SK-N-SH treated with all-trans-retinoic acid at 6 μM for 48 hours (cell line): ENCODE measurements around the gene CLTA.

Experiments used
- ATAC-seq: fragments of 200-7000 bp; cut with Tn5 transposase; 3 replicates; pipeline ENCODE4 v1.9.1; 2020; ENCODE audit warnings: mild to moderate bottlenecking, moderate library complexity
- ARNTL ChIP-seq: fragments of 450-650 bp; formaldehyde crosslinking; IDR thresholded peaks from 2 replicates; pipeline ENCODE4 v1.5.0; 2020; ENCODE audit warnings: low read depth, mild to moderate bottlenecking, moderate library complexity, borderline replicate concordance
- BACH2 ChIP-seq: fragments of 250-450 bp; sonication (Bioruptor Pico); IDR thresholded peaks from 2 replicates; pipeline ENCODE4 v1.9.0; 2021; ENCODE audit warnings: mild to moderate bottlenecking, borderline replicate concordance
- CSDC2 ChIP-seq: fragments of 250-450 bp; sonication (Bioruptor Pico); IDR thresholded peaks from 2 replicates; pipeline ENCODE4 v1.5.0; 2020; ENCODE audit warnings: mild to moderate bottlenecking, moderate library complexity
- CSRNP3 ChIP-seq: fragments of 250-450 bp; sonication (Bioruptor Pico); IDR thresholded peaks from 2 replicates; pipeline ENCODE4 v1.5.1; 2021; ENCODE audit warnings: mild to moderate bottlenecking, moderate library complexity
- ESRRG ChIP-seq: fragments of 250-450 bp; sonication (Bioruptor Pico); IDR thresholded peaks from 2 replicates; pipeline ENCODE4 v1.6.1; 2021; ENCODE audit warnings: mild to moderate bottlenecking
- GLIS3 ChIP-seq: fragments of 250-450 bp; sonication (Bioruptor Pico); IDR thresholded peaks from 2 replicates; pipeline ENCODE4 v1.5.0; 2020; ENCODE audit warnings: mild to moderate bottlenecking, moderate library complexity
- ISL1 ChIP-seq: fragments of 250-450 bp; sonication (Bioruptor Pico); IDR thresholded peaks from 2 replicates; pipeline ENCODE4 v2.1.2; 2022; ENCODE audit warnings: mild to moderate bottlenecking, moderate library complexity
- OSR1 ChIP-seq: fragments of 250-450 bp; sonication (Bioruptor Pico); IDR thresholded peaks from 2 replicates; pipeline ENCODE4 v1.8.0; 2022; ENCODE audit warnings: moderate library complexity, mild to moderate bottlenecking, inconsistent platforms
- PATZ1 ChIP-seq: fragments of 250-450 bp; sonication (Bioruptor Pico); IDR thresholded peaks from 2 replicates; pipeline ENCODE4 v1.8.0; 2020; ENCODE audit warnings: mild to moderate bottlenecking, moderate library complexity, borderline replicate concordance
- PPARA ChIP-seq: fragments of 250-450 bp; sonication (Bioruptor Pico); IDR thresholded peaks from 2 replicates; pipeline ENCODE4 v1.5.0; 2020; ENCODE audit warnings: mild to moderate bottlenecking, borderline replicate concordance
- RARB ChIP-seq: fragments of 250-450 bp; sonication (Bioruptor Pico); IDR thresholded peaks from 2 replicates; pipeline ENCODE4 v1.8.0; 2021; ENCODE audit warnings: mild to moderate bottlenecking, moderate library complexity
- SNAI2 ChIP-seq: fragments of 250-450 bp; sonication (Bioruptor Pico); IDR thresholded peaks from 2 replicates; pipeline ENCODE4 v1.5.0; 2020; ENCODE audit warnings: mild to moderate bottlenecking, moderate library complexity
- TCF4 ChIP-seq: fragments of 250-450 bp; sonication (Bioruptor Pico); IDR thresholded peaks from 2 replicates; pipeline ENCODE4 v1.8.0; 2021; ENCODE audit warnings: mild to moderate bottlenecking, moderate library complexity, borderline replicate concordance
- TOX ChIP-seq: fragments of 250-450 bp; sonication (Bioruptor Pico); IDR thresholded peaks from 2 replicates; pipeline ENCODE4 v1.8.0; 2021; ENCODE audit warnings: mild to moderate bottlenecking, moderate library complexity, borderline replicate concordance
- ZC3H10 ChIP-seq: fragments of 250-450 bp; sonication (Bioruptor Pico); IDR thresholded peaks from 2 replicates; pipeline ENCODE4 v1.5.1; 2021; ENCODE audit warnings: mild to moderate bottlenecking, moderate library complexity
- ZFP3 ChIP-seq: fragments of 250-450 bp; sonication (Bioruptor Pico); IDR thresholded peaks from 2 replicates; pipeline ENCODE4 v1.5.0; 2020; ENCODE audit warnings: mild to moderate bottlenecking, moderate library complexity
- ZFP30 ChIP-seq: fragments of 450-650 bp; formaldehyde crosslinking; IDR thresholded peaks from 2 replicates; pipeline ENCODE4 v1.5.0; 2022; ENCODE audit warnings: mild to moderate bottlenecking, moderate library complexity
- ZNF565 ChIP-seq: fragments of 450-650 bp; formaldehyde crosslinking; conservative IDR thresholded peaks from 2 replicates; pipeline ENCODE4 v1.5.0; 2020; ENCODE audit warnings: low read depth, mild to moderate bottlenecking, moderate library complexity
- ZNF70 ChIP-seq: fragments of 450-650 bp; formaldehyde crosslinking; IDR thresholded peaks from 2 replicates; pipeline ENCODE4 v1.5.0; 2020; ENCODE audit warnings: mild to moderate bottlenecking, moderate library complexity
- ZNF8 ChIP-seq: fragments of 450-650 bp; formaldehyde crosslinking; IDR thresholded peaks from 2 replicates; pipeline ENCODE4 v1.5.0; 2020; ENCODE audit warnings: mild to moderate bottlenecking, moderate library complexity
- TF ChIP-seq, protein P1 (sequence below): fragments of 250-450 bp; sonication (Bioruptor Pico); IDR thresholded peaks from 2 replicates; pipeline ENCODE4 v1.5.1; 2020; ENCODE audit warnings: low read depth, mild to moderate bottlenecking, moderate library complexity
- TF ChIP-seq, protein P2 (sequence below): fragments of 250-450 bp; sonication (Bioruptor Pico); IDR thresholded peaks from 2 replicates; pipeline ENCODE4 v1.8.0; 2021; ENCODE audit warnings: low read depth, mild to moderate bottlenecking, moderate library complexity, borderline replicate concordance
- TF ChIP-seq, protein P3 (sequence below): fragments of 250-450 bp; sonication (Bioruptor Pico); IDR thresholded peaks from 2 replicates; pipeline ENCODE4 v1.5.0; 2020; ENCODE audit warnings: mild to moderate bottlenecking, moderate library complexity

Gene CLTA

DNA sequence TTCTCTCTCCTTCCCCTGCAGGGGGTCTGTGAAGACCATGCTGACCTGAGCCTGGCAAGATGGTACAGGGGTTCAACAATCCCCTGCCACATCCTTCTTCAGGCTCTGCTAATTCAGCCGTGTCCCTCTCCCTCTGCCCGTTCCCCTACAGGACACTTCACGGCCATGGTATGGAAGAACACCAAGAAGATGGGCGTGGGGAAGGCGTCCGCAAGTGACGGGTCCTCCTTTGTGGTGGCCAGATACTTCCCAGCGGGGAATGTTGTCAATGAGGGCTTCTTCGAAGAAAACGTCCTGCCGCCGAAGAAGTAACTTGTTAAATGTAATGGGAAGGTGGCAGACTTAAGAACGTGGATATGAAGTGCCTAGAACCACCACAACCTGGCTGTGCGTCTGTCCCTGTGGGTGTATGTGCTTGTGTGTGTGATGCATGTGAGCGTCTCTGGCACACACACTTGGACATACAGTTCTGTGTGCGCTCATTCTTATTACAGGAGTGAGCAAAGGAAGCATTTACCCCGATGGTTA is 28.4 kb upstream of the CLTA start:
- no peak for ATAC-seq
- TF ChIP-seq, protein P1, sequence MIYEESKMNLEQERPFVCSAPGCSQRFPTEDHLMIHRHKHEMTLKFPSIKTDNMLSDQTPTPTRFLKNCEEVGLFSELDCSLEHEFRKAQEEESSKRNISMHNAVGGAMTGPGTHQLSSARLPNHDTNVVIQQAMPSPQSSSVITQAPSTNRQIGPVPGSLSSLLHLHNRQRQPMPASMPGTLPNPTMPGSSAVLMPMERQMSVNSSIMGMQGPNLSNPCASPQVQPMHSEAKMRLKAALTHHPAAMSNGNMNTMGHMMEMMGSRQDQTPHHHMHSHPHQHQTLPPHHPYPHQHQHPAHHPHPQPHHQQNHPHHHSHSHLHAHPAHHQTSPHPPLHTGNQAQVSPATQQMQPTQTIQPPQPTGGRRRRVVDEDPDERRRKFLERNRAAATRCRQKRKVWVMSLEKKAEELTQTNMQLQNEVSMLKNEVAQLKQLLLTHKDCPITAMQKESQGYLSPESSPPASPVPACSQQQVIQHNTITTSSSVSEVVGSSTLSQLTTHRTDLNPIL: no peak
- TF ChIP-seq, protein P2, sequence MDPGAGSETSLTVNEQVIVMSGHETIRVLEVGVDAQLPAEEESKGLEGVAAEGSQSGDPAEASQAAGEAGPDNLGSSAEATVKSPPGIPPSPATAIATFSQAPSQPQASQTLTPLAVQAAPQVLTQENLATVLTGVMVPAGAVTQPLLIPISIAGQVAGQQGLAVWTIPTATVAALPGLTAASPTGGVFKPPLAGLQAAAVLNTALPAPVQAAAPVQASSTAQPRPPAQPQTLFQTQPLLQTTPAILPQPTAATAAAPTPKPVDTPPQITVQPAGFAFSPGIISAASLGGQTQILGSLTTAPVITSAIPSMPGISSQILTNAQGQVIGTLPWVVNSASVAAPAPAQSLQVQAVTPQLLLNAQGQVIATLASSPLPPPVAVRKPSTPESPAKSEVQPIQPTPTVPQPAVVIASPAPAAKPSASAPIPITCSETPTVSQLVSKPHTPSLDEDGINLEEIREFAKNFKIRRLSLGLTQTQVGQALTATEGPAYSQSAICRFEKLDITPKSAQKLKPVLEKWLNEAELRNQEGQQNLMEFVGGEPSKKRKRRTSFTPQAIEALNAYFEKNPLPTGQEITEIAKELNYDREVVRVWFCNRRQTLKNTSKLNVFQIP (CRISPR knock-in tag): no peak
- TF ChIP-seq TCF4 (no peak), ZNF70 (no peak), PPARA (CRISPR knock-in tag) (no peak), CSDC2 (CRISPR knock-in tag) (no peak), ISL1 (CRISPR knock-in tag) (no peak), SNAI2 (no peak), ARNTL (CRISPR knock-in tag) (no peak), ZFP30 (no peak), RARB (no peak), BACH2 (CRISPR knock-in tag) (no peak), ZNF8 (no peak), ZFP3 (no peak), CSRNP3 (CRISPR knock-in tag) (no peak)

- ATAC-seq: peak; percentile 41
- peak; percentile 64; the same call in 1 of the 2 replicates for TF ChIP-seq PATZ1 (CRISPR knock-in tag)
- no peak for TF ChIP-seq ZNF8
- 0 out of 2 replicates have a peak, but pooled peaks have one; percentile 17 for TF ChIP-seq SNAI2
- TF ChIP-seq TOX (CRISPR knock-in tag): no peak
- no peak; the same call in 1 of the 2 replicates for TF ChIP-seq ZNF70
- no peak for TF ChIP-seq ARNTL (CRISPR knock-in tag)
- TF ChIP-seq, protein P2 (CRISPR knock-in tag): no peak
- no peak for TF ChIP-seq ZC3H10 (CRISPR knock-in tag)
- TF ChIP-seq ZFP30: no peak
- TF ChIP-seq GLIS3 (CRISPR knock-in tag): peak; percentile 23; the same call in 1 of the 2 replicates
- TF ChIP-seq OSR1 (CRISPR knock-in tag): no peak
- TF ChIP-seq, protein P1: peak; percentile 52; the same call in 1 of the 2 replicates
- TF ChIP-seq ESRRG (CRISPR knock-in tag): no peak
- peak; percentile 66; the same call in 1 of the 2 replicates for TF ChIP-seq TCF4
- TF ChIP-seq BACH2 (CRISPR knock-in tag): 0 out of 2 replicates have a peak, but pooled peaks have one; percentile 6
- no peak for TF ChIP-seq RARB
- no peak for TF ChIP-seq CSRNP3 (CRISPR knock-in tag)
- TF ChIP-seq ZNF565 (CRISPR knock-in tag): 0 out of 2 replicates have a peak, but pooled peaks have one; percentile 10
- peak; percentile 73; the same call in 1 of the 2 replicates for TF ChIP-seq ZFP3
- TF ChIP-seq CSDC2 (CRISPR knock-in tag): 0 out of 2 replicates have a peak, but pooled peaks have one; percentile 46
- peak; percentile 14; the same call in 1 of the 2 replicates for TF ChIP-seq ISL1 (CRISPR knock-in tag)
- TF ChIP-seq, protein P3, sequence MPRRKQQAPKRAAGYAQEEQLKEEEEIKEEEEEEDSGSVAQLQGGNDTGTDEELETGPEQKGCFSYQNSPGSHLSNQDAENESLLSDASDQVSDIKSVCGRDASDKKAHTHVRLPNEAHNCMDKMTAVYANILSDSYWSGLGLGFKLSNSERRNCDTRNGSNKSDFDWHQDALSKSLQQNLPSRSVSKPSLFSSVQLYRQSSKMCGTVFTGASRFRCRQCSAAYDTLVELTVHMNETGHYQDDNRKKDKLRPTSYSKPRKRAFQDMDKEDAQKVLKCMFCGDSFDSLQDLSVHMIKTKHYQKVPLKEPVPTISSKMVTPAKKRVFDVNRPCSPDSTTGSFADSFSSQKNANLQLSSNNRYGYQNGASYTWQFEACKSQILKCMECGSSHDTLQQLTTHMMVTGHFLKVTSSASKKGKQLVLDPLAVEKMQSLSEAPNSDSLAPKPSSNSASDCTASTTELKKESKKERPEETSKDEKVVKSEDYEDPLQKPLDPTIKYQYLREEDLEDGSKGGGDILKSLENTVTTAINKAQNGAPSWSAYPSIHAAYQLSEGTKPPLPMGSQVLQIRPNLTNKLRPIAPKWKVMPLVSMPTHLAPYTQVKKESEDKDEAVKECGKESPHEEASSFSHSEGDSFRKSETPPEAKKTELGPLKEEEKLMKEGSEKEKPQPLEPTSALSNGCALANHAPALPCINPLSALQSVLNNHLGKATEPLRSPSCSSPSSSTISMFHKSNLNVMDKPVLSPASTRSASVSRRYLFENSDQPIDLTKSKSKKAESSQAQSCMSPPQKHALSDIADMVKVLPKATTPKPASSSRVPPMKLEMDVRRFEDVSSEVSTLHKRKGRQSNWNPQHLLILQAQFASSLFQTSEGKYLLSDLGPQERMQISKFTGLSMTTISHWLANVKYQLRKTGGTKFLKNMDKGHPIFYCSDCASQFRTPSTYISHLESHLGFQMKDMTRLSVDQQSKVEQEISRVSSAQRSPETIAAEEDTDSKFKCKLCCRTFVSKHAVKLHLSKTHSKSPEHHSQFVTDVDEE (CRISPR knock-in tag): peak; percentile 65
Measured at GRCh38 chr9:36163049-36163785, 27.5 kb upstream of the CLTA start.
